ENCODE data around the gene AHCYL2.
"Not testable (repeated sequence)": the region's sequence is repeated elsewhere in the genome, so short reads cannot be mapped to it uniquely, and the experiment has no call there.

AHCYL2 gene

DNA sequence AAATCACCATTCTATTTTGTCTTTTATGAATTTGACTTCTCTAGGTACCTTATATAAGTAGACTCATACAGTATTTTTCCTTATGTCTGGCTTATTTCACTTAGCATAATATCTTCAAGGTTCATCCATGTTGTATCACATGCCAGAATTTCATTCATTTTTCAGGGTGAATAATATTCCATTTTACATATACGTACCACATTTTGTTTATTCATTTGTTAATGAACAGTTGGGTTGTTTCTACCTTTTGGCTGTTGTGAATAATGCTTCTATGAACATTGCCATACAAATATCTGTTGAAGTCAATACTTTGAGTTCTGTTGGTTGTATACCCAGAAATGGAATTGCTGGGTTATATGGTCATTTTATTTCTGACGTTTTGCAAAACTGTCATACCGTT, 20.7 kb downstream of the AHCYL2 start:
- no peak for DNase-seq

DNA sequence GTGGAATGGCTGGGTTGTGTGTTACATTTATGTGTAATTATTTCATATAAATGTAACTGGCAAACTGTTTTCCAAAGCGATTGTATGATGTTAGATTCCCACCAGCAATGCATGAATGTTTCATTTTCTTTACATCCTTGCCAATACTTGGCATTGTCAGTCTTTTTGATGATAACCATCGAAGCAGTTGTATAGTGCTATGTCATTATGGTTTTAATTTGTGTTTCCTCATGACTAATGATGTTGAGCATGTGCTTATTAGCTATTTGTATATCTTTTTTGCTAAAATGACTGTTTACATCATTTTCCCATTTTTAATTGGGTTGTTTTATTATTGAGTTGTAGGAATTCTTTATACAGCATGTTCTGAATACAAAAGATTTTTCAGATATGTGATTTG, 22.3 kb downstream of the AHCYL2 start:
- DNase-seq, result no peak

DNA sequence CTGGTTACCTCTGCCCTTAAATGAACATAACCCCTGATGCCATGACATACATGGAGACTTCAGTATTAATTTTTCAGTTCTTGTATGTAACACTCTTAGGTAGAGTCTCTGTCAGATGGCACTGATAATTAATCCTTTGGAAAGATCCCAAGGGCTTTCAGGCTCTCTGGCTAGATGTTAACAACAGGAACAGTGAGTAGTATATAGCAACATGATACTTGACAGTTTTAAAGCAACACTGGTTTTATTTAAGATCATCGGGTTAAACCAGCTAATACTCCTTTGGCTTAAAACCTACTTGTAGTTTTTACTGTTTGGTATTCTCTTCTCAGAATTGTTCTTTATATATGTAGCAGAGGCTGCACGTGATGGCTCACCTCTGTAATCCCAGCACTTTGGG, 27.3 kb downstream of the AHCYL2 start:
- no peak for DNase-seq

DNA sequence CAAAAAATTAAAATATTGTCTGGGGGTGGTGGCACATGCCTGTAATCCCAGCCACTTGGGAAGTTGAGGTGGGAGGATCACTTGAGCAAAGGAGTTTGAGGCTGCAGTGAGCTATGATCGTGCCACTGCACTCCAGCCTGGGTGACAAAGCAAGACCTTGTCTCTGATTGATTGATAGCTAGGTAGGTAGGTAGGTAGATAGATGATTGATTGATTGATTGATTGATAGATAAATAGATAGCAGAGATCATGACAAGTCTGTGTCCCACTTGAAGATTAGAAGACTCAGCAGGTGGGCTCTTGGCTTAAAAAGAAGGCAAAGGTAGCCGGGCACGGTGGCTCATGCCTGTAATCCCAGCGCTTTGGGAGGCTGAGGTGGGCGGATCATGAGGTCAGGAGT, 27.8 kb downstream of the AHCYL2 start:
- not testable (repeated sequence) for DNase-seq

DNA sequence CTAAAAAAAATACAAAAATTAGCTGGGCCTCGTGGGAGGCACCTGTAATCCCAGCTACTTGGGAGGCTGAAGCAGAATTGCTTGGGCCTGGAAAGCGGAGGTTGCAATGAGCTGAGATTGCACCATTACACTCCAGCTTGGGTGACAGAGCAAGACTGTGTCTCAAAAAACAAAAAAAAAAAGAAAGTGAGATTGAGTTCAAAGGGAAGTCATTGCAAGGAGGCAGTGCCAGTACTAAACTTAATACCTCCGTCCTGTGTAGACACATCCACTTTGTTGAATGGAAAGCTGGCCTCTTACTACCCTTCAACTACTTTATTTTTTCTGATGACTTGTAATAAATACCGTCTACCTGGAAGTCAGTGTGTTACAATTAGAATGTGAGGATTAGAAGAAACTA, 31.0 kb downstream of the AHCYL2 start:
- no peak for DNase-seq

DNA sequence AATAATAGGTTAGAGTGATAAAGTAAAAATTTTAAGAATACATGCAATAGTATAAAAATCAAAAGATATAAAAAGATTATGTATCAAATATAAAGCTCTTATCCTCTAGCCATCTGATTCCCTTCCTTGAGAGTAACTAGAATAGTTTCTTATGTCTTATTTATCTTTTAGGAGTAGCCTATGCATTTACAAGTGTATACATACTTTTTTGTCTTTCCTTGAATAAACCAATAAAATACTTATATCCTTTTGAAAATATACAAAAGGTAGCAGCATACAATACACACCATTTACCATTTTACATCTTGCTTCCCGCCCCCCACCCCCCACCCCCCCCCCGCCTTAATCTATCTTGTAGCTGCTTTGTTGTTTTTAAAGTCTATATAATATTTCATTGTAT, 31.4 kb downstream of the AHCYL2 start:
- no peak for DNase-seq

DNA sequence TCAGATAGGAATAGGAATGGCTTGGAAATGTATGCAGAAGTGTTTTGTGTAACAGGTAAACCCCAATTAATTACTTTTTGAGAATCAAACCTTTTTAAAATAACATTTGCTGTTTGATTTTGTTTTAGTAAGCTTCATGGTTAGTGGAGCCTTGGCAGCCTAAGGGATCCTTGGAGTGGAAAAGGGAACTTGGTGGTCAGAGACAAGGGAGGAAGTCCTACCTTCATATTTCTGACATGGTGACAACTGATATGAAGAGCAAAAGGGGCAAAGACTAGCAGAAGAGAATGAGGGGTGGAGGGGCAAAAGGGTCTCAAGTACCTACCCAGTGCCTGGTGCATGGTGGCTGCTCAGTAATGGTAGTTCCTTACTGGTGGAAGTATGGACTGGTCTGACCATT, 32.3 kb downstream of the AHCYL2 start:
- DNase-seq, result no peak

DNA sequence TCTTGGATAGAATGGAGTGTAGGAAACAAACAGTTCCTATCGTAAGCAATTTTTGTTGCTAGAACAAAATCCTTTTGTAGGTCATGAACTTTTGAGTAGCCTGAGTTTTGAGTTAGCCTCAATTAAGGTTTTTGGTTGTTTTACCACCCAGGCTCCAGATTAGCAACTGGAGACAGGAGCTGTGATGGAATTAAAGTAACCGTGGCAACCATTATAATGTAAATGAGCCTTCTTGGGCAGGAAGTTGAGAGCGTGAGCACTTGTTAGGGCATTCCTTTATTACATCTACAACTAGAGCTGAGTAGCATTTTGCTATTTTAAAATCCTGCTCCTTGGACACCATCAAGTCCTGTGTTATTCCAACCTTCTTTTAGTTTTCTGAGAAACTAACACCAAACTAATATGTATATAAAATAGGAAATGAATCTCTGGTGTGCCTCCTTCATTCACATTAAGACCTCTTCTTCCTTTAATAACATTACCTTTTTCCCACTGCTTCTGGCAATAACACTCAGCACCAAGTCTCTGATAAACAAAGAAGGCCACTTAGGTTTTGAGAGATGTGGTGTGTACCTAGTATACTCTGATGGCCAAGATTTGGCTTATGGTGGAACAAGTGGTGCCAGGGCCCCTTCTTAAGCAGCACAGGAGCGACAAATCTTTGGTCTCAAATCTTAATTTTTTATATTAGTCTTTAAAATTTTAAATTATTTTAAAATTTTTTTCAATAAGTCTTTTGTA, 34.0 kb downstream of the AHCYL2 start:
- no peak for DNase-seq

DNA sequence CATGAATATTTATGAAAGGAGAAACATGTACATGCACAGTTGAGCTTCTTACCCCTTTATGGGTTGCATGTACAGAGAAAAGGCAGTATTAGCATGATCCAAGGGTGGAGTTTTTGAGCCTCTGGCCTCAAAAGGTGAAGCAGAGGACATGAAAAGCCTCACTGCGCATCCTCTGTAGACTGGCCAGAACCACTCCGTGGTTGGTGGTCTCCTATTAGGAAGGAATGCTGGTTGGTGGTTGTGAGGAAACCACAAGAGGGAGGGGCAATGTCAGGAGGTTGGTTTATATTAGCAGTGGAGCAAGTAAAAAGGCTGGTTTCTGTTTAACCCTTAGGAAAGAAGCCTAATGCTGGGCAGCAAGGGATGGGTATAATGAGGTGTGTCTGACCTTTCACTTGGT, 37.5 kb downstream of the AHCYL2 start:
- DNase-seq, result peak; percentile 49

DNA sequence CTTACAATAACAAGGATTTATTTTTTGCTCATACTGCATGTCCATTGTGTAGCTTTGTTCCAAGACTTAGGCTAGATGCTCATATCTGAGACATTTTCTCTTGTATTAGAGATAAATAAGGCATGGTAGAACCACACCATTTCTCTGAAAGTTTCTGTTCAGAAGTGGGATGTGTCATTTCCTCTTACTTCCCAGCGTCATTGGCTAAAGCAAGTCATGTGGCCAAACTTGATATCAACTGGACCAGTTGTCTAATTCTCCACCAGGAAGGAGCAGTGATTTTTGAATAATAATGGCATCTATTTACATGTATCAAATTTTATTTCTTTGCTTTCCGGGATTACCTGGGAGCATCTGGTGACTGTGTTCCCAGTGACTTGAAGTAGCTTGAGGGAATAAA, 38.3 kb downstream of the AHCYL2 start:
- no peak for DNase-seq

DNA sequence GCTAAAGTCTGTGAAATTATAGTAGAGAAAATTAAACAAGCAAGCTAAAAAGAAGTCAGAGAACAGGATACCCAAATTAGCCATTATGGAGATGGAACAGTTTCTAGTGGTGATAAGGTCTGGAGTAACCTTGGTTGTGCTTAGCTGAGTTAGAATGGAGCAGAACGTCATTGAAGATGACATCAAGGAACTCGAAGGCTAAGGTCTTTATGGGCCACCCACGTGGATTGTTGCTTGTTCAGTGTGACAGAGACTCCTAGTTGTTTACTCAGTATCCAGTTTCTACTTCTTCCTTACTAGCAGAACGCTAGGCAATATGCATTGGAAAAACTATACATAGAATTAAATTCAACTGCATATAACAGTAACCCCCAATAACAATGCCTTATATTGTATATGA, 39.7 kb downstream of the AHCYL2 start:
- no peak for DNase-seq

DNA sequence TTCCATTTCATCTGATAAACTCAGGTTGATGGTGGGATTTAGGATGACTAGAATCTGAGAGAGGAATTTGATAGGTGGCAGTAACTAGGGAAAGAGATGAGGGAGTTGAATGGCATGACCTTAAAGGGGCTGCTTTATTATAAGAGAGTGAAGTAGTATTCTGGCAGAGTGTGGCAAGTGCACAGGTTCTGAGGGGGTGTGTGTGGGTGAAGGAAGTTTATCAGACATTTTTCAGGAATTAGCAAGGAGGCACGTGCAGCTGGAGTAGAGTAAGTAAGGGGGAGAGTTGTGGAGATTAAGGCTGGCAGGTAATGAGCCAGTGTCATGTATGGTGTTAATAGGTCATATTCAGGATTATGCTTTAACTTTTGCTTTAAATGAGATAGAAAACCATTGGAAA, 40.5 kb downstream of the AHCYL2 start:
- DNase-seq, result no peak

DNA sequence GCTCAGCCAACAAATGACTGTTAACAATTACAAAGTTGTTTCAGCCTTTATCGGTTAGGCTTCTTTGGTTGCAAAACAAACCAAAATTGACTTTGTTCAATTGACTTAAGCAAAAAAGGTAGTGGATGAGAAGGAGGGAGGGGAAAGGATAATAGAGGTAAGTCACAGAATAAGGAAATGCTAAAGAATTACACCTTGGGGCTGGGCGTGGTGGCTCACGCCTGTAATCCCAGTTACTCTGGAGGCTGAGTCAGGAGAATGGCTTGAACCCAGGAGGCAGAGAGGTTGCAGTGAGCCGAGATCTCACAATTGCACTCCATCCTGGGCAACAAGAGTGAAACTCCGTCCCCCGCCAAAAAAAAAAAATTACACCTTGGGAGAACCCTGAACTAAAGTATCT, 41.4 kb downstream of the AHCYL2 start:
- no peak for DNase-seq

DNA sequence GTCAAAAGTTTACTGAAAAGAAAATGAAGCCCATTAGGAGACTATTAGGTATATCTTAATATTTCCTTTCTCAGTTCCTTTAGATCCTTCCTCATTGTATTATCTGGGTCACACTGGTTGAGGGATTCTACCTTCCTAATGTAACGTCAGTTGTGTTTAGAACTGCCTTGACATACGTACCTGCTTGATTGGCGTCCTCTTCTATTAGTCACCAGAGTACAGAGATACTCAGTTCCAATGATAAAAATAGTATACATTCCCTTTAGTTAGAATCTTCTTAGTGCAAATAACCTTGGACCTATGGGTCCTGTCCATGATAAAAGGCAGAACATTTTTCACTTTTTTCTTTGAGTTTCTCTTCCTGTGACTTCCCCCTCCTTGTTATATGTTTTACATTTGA, 45.2 kb downstream of the AHCYL2 start:
- no peak for DNase-seq

DNA sequence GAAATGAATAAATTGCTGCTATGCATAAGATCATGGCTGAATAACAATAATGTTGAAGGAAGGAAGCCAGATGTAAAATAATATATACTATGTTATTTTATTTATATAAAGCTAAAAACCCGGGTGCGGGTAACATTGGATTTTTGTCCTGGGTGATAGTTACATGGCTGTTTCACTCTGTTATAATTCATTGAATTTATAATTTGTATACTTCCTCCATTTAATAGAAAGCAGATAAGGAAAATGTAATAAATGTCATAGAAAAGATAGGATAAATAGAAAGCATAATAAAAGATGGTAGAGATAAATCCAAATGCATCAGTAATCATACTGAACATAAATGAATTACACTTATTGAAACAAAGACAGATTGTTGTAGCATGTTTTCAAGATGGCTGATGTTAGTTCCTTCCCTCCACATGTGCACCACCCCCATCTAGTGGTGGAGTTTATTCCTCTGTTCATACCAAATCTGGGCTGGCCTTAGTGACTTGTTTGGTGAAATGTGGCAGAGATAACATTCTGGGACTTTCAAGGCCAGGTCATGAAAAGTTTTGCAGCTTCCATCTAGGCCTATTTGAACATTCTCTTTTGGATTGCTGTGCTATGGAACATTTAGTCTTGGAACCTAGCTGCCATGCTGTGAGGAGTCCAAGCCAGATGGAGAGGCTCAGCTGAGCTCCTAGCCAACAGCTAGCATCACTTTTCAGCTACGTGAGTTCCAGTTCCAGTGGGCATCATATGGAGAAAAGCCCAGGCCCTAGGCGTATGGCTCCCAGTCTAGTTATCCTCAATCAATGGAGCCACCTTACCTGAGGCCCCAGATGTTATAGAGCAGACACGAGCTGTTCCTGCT, 46.9 kb downstream of the AHCYL2 start:
- no peak for DNase-seq

DNA sequence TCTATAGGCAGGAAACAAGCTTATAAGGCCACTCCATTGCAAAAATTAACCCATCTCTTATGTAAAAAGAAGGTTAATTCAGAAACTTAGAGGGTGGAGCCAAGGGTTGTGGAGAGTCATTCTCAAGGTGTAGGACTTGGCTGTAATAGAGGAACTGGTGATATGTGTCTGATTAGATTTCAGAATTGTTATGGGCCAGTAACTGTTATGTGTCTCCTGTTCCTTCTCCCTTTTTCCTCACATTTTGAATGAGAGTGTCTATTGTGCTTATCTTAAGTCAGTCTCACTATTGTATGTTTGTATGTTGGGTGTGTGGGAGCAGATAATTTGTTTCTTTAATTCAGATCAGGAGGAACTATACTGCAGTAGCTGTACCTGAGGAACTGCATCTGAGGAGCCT, 49.1 kb downstream of the AHCYL2 start:
- no peak for DNase-seq

DNA sequence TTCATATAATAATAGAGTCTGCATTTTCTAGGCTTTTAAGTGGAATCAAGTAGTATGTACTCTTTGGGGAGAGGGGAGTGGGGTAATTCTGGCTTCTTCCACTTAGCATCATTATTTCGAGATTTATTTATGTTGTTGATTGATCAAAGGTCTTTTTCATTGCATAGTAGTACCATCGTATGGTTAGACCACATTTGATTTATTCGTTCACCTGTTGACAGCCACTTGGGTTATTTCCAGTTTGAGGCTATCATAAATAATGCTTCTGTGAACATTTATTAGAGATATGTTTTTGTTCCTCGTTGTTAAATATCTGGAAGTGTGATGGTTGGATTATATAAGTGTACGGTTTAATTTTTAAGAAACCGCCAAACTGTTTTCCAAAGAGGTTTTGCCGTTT, 52.8 kb downstream of the AHCYL2 start:
- DNase-seq, result no peak

DNA sequence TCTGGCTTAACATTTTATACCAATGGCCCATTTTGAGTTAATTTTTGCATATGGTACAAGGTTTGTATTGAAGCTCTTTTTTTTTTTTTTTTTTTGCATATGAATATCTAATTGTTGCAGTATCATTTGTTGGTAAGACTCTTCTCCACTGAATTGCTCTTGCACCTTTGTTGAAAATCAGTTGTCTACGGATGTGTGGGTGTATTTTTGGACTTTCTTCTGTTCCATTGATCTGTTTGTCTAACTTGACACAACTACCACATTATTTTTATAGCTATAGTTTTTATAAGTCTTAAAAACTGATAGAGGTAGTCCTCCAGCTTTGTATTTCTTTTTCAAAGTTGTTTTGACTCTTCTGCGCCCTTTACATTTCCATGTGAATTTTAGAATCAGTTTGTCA, 53.9 kb downstream of the AHCYL2 start:
- DNase-seq, result no peak

DNA sequence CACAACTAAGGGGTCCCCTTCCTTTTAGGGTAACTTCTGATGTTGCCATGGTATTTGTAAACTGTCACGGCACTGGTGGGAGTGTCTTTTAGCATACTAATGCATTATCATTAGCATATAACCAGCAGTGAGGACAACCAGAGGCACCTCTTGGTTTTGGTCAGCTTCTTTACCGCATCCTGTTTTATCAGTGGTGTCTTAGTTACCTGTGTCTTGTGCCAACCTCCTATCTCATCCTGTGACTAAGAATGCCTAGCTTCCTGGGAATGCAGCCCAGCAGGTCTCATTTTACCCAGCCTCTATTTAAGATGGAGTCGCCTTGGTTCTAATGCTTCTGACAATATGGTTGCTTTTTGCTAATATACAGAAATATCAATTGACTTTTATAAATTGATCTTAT, 54.9 kb downstream of the AHCYL2 start:
- DNase-seq, result no peak

DNA sequence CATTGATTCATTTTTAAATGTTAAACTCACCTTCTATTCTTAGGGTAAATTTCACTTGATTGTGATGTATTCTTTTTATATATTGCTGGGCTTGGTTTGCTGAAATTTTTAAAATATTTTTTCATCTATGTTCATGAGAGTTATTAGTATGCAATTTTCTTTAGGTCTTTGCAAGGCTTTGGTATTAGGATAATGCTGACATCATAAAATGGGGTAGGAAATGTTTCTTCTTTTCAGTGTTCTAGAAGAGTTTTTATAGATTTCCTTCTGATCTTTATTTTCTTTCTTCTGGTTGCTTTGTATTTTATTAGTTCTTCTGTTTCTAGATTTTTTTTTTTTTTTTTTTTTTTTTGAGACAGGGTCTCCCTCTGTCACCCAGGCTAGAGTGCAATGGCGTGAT, 56.3 kb downstream of the AHCYL2 start:
- no peak for DNase-seq

DNA sequence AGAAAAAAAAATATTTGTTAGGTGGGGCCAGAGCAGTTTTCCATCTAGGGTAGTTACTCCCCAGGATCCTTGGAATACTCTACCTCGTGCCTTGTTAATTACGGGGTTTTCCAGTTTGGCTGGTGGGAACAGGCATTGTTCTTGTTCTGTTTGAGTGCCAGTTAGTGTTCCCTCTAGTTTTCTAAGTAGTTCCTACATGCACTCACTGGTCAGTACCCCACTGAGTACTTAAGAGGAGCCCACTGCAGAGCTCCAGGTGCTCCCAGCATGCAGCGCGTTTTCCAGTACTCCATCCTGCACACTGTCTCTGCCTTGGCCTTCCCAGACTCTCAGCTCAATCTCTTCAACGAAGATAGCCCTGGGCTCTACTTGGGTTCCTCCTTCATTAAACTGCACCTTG, 58.0 kb downstream of the AHCYL2 start:
- no peak for DNase-seq

DNA sequence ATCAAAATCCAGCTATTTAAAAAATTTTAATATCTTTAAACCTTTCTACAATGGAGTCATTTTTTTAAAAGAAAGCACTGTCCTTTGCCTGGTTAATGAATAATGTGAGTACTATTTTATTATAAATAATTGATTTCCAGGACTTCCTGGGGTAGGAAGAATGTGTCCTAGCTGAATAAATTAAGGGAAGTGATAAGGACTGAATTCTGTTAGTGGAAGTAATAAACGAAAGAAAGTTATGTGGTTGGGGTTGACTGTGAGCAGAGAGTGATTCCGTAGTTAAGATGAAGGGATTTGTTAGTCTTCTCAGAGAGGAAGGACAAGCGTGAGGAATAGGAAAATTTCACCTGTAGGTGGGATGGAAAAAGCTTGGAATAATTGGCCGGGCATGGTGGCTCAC, 59.1 kb downstream of the AHCYL2 start:
- no peak for DNase-seq

DNA sequence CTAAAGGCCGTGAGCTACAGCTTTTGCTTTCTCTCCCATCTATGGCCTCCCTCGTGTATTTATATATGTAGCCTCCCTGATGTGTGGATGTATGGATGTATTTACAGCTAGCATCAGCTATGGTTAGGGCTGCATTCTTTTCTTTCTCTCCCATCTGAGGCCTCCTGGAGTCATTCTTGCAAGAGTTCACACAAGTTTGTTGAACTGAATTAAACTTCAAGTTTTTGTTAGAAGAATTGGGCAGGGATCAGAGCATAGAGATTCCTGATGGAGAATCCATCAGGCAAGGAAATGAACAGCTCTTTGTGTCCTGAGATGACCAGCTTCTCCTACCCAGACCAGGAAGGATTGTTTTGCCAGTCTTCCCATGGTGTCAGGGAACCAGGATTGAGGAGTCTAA, 60.3 kb downstream of the AHCYL2 start:
- DNase-seq, result no peak

DNA sequence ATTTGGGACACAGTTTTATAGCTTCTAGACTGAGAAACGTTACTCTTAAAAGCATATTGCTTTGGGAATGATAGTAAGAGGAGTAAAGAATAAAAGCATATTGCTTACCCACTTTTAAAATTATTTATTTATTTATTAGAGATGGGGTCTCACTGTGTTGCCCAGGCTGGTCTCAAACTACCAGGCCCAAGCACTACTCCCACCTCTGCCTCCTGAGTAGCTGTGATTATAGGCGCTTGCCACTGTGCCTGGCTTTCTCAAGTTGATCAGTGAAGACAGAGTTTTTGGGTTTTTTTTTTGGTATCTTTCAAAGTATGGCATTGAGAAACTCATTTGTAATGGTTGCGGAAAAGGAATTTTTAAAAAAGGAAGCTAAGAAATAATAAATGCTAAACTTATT, 68.0 kb downstream of the AHCYL2 start:
- DNase-seq, result no peak

DNA sequence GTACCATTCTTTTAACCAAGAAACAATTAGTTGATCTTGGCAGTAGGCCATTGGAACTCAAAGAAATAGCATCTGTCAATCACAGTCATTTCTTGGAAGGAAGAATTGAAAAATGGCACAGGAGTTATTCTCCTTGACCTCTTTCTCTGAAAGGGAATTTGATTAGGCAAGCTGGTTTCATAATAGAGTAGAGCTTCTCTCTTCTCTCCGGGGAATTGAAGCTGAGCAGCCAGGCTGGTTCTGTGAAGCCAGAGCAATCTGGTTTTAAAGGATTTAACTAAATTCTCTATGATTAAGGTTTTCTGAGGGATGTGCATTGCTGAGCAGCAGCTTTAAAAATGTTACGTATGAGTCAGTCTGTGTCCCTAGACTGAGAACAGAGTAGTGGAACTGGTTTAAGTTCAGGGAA, 70.2 kb downstream of the AHCYL2 start:
- no peak for DNase-seq
